MM.1S (cell line): ENCODE measurements around the gene PRKCE.

Experiments
- DNase-seq: peaks from one replicate; pipeline ENCODE4 v3.0.0-alpha.2; 2015
- H2AFZ ChIP-seq: fragments of 300-600 bp; sonication (generic); 2 replicates; pipeline ENCODE4 v1.6.0; 2016; ENCODE audit warnings: antibody characterized with exemption, low read length
- H3F3A ChIP-seq: fragments of 300-600 bp; sonication (generic); 2 replicates; pipeline ENCODE4 v1.6.1; 2016; ENCODE audit warnings: mild to moderate bottlenecking, antibody characterized with exemption, low read length, moderate library complexity, mixed read lengths; ENCODE audit not compliant: insufficient read depth
- H3K27ac ChIP-seq: fragments of 300-600 bp; sonication (generic); 2 replicates; pipeline ENCODE4 v1.5.1; 2016; ENCODE audit warnings: mild to moderate bottlenecking, low read length
- H3K27me3 ChIP-seq: fragments of 300-600 bp; sonication (generic); replicated peaks from 2 replicates; pipeline ENCODE4 v1.6.0; 2016; ENCODE audit warnings: low read length; ENCODE audit not compliant: insufficient read depth
- H3K36me3 ChIP-seq: fragments of 300-600 bp; sonication (generic); replicated peaks from 2 replicates; pipeline ENCODE4 v1.6.1; 2016; ENCODE audit warnings: mild to moderate bottlenecking, low read length, mixed read lengths; ENCODE audit not compliant: insufficient read depth
- H3K4me1 ChIP-seq: fragments of 300-600 bp; sonication (generic); 2 replicates; pipeline ENCODE4 v1.6.1; 2016; ENCODE audit warnings: low read length, mixed read lengths
- H3K4me2 ChIP-seq: fragments of 300-600 bp; sonication (generic); 2 replicates; pipeline ENCODE4 v1.6.0; 2016; ENCODE audit warnings: low read depth, low read length
- H3K4me3 ChIP-seq: fragments of 300-600 bp; sonication (generic); 2 replicates; pipeline ENCODE4 v1.5.1; 2016; ENCODE audit warnings: low read length, mixed read lengths
- H3K79me2 ChIP-seq: fragments of 300-600 bp; sonication (generic); 2 replicates; pipeline ENCODE4 v1.6.1; 2016; ENCODE audit warnings: mixed run types, low read length, mixed read lengths
- H3K9ac ChIP-seq: fragments of 300-600 bp; sonication (generic); 2 replicates; pipeline ENCODE4 v1.6.1; 2016; ENCODE audit warnings: low read length, mixed read lengths
- H3K9me2 ChIP-seq: fragments of 300-600 bp; sonication (generic); replicated peaks from 2 replicates; pipeline ENCODE4 v1.6.1; 2016; ENCODE audit warnings: mild to moderate bottlenecking, low read length, mixed read lengths; ENCODE audit not compliant: insufficient read depth
- H3K9me3 ChIP-seq: fragments of 300-600 bp; sonication (generic); replicated peaks from 2 replicates; pipeline ENCODE4 v1.6.1; 2016; ENCODE audit warnings: mild to moderate bottlenecking, low read length, mixed read lengths; ENCODE audit not compliant: insufficient read depth
- H4K20me1 ChIP-seq: fragments of 300-600 bp; sonication (generic); 2 replicates; pipeline ENCODE4 v1.6.1; 2016; ENCODE audit warnings: mild to moderate bottlenecking, low read length, moderate library complexity, mixed read lengths; ENCODE audit not compliant: insufficient read depth
- EZH2 ChIP-seq: fragments of 300-600 bp; sonication (generic); optimal IDR thresholded peaks from 2 replicates; pipeline ENCODE3; 2017; ENCODE audit warnings: low read depth, mild to moderate bottlenecking, antibody characterized with exemption, low read length, mixed read lengths
- EZH2phosphoT487 ChIP-seq: fragments of 300-600 bp; sonication (generic); IDR thresholded peaks from 2 replicates; pipeline ENCODE4 v1.6.1; 2018; ENCODE audit warnings: antibody characterized with exemption, low read length
- TF ChIP-seq, protein P1 (sequence below): fragments of 300-600 bp; sonication (generic); IDR thresholded peaks from 2 replicates; pipeline ENCODE4 v1.5.1; 2016; ENCODE audit warnings: antibody characterized with exemption, low read length, mixed read lengths

Gene PRKCE

DNA sequence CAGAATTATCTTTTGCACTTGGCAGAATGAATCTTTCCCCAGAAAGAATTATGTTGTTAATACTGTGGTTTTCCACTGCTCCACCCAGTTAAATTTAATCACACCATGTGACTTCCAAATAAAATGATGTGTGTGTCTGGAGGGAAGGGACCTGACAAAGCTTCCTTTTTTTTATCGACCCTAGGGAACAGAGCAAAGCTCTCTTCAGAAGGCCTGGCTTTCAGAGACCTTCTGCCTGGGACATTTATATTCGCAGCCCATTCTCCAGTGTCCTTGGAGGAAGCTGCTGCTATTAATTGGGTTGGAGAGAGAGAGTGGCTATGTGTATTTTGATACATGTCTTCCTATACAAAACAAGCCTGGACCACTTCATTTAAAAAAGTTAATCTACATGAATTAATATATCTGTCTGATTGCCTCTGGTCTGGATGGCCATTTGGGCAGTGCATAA, 233.7 kb downstream of the PRKCE start:
- Histone ChIP-seq H2AFZ (no peak overlapping the region), H3K9ac (no peak overlapping the region), H3K4me2 (no peak overlapping the region), H3K4me1 (peaks cover 7% of the 10 kb centered on the region), H3K9me2 (no peaks in the 10 kb centered on the region), H3K27ac (no peak overlapping the region), H3K79me2 (no peaks in the 10 kb centered on the region), H3K27me3 (no peaks in the 10 kb centered on the region), H3K9me3 (no peaks in the 10 kb centered on the region), H3F3A (no peaks in the 10 kb centered on the region), H4K20me1 (no peaks in the 10 kb centered on the region), H3K4me3 (no peak overlapping the region), H3K36me3 (no peaks in the 10 kb centered on the region)
- no peak for DNase-seq
- no peak for TF ChIP-seq EZH2phosphoT487
- TF ChIP-seq, protein P1, sequence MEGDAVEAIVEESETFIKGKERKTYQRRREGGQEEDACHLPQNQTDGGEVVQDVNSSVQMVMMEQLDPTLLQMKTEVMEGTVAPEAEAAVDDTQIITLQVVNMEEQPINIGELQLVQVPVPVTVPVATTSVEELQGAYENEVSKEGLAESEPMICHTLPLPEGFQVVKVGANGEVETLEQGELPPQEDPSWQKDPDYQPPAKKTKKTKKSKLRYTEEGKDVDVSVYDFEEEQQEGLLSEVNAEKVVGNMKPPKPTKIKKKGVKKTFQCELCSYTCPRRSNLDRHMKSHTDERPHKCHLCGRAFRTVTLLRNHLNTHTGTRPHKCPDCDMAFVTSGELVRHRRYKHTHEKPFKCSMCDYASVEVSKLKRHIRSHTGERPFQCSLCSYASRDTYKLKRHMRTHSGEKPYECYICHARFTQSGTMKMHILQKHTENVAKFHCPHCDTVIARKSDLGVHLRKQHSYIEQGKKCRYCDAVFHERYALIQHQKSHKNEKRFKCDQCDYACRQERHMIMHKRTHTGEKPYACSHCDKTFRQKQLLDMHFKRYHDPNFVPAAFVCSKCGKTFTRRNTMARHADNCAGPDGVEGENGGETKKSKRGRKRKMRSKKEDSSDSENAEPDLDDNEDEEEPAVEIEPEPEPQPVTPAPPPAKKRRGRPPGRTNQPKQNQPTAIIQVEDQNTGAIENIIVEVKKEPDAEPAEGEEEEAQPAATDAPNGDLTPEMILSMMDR, result no peak
- TF ChIP-seq EZH2, result no peak

- H4K20me1 ChIP-seq, result no peaks in the 10 kb centered on the region
- H3K36me3 ChIP-seq, result no peaks in the 10 kb centered on the region
- H3K4me3 ChIP-seq, result no peak overlapping the region
- no peak overlapping the region for H3K4me2 ChIP-seq
- no peaks in the 10 kb centered on the region for H3K27me3 ChIP-seq
- peaks cover 15% of the 10 kb centered on the region for H3K4me1 ChIP-seq
- DNase-seq, result no peak
- H3K9me3 ChIP-seq, result no peaks in the 10 kb centered on the region
- no peak overlapping the region for H3K9ac ChIP-seq
- H2AFZ ChIP-seq, result no peak overlapping the region
- no peaks in the 10 kb centered on the region for H3K9me2 ChIP-seq
- TF ChIP-seq, protein P1, result no peak
- no peak for TF ChIP-seq EZH2
- TF ChIP-seq EZH2phosphoT487, result no peak
- peaks cover 8% of the 10 kb centered on the region for H3F3A ChIP-seq
- H3K27ac ChIP-seq, result no peak overlapping the region
- no peaks in the 10 kb centered on the region for H3K79me2 ChIP-seq
Observed at GRCh38 chr2:45886171-45886663, 234.7 kb downstream of the PRKCE start.

DNA sequence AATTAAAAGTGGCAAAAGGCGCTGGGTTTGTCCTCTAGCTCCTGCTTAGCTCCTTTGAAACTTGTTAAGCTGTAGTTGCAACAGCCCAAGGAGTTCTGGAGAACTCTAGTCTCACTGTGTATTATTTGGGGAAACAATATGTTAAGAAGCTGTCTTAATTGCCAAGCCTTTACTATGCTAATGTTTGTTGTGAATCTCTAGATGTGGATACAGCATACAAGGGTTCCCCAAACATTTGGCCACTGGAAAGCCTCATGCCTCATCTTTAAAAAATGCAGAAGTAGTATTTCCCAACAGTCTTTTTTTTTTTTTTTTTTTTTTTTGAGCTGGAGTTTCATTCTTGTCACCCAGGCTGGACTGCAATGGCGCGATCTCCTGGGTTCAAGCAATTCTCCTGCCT, 236.7 kb downstream of the PRKCE start:
- DNase-seq, result no peak
- Histone ChIP-seq H3F3A (peaks cover 22% of the 10 kb centered on the region), H4K20me1 (no peaks in the 10 kb centered on the region), H3K9ac (no peak overlapping the region), H3K9me3 (no peaks in the 10 kb centered on the region), H3K79me2 (no peaks in the 10 kb centered on the region), H3K36me3 (no peaks in the 10 kb centered on the region), H3K4me1 (peaks cover 30% of the 10 kb centered on the region), H2AFZ (no peak overlapping the region), H3K4me3 (no peak overlapping the region), H3K9me2 (no peaks in the 10 kb centered on the region), H3K4me2 (no peak overlapping the region), H3K27ac (no peak overlapping the region), H3K27me3 (no peaks in the 10 kb centered on the region)
- TF ChIP-seq, protein P1, result no peak
- no peak for TF ChIP-seq EZH2phosphoT487
- TF ChIP-seq EZH2, result no peak
